Measurements from ENCODE around the gene MYO19. TPM values are rescaled to one million over a fixed set of nuclear protein-coding genes. Genes with fewer than 3 reads are reported as not detected.

The MYO19 gene
- total and polyA plus RNA-seq, 9 of the 15 experiments (the other 6 are each of a cell fraction or from before 2014, with no cell fraction given) = 21.6 to 176 (median 129) TPM

DNA sequence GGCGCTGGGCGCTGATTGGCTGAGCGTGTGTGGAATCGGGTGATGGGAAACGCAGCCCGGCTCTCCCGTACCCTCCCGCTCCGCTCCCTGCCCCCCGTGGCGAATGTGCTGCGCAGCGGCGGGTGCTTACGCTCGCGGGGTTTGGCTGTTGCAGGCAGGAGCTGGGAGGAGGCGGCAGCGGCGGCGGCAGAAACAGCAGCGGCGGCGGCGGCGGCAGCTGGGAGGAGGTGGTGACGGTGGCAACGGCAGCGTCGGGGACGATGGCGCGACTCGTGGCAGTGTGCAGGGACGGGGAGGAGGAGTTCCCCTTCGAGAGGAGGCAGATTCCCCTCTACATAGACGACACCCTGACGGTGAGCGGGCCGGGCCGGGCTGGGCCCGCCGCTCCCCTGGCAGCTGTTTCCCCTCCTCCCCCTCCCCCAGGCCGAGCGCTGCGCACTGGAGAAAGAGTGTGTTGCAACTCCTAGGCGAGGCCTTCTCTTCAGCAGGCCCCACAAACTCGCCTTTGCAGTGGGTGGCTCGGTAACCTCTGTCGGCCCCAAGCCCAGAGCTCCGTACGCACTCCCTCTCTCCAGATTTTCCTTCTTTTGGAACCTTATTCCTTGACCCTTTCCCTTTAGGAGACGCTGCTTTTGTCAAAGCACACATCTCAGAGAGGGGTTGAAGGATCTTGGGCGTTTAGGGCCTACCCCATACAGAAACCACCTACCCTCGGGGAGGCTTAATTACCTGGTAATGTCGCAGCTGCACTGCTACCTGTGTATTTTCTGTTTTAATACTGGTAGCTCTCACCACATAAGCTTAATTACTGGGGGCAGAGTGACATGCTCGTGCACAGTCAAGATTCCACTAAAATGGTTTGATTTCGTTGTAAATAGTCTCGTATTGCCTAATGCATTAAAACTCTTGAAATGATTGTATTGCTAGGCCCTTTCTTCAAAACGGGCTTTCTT lies 11.1 kb upstream of the MYO19 start (continued):
- TF ChIP-seq CAMTA2 (CRISPR knock-in tag; conservative IDR thresholded peaks at IDR 0.05) = 0 out of 2 replicates have a peak, but pooled peaks have one; percentile 68
- TF ChIP-seq, protein P1, sequence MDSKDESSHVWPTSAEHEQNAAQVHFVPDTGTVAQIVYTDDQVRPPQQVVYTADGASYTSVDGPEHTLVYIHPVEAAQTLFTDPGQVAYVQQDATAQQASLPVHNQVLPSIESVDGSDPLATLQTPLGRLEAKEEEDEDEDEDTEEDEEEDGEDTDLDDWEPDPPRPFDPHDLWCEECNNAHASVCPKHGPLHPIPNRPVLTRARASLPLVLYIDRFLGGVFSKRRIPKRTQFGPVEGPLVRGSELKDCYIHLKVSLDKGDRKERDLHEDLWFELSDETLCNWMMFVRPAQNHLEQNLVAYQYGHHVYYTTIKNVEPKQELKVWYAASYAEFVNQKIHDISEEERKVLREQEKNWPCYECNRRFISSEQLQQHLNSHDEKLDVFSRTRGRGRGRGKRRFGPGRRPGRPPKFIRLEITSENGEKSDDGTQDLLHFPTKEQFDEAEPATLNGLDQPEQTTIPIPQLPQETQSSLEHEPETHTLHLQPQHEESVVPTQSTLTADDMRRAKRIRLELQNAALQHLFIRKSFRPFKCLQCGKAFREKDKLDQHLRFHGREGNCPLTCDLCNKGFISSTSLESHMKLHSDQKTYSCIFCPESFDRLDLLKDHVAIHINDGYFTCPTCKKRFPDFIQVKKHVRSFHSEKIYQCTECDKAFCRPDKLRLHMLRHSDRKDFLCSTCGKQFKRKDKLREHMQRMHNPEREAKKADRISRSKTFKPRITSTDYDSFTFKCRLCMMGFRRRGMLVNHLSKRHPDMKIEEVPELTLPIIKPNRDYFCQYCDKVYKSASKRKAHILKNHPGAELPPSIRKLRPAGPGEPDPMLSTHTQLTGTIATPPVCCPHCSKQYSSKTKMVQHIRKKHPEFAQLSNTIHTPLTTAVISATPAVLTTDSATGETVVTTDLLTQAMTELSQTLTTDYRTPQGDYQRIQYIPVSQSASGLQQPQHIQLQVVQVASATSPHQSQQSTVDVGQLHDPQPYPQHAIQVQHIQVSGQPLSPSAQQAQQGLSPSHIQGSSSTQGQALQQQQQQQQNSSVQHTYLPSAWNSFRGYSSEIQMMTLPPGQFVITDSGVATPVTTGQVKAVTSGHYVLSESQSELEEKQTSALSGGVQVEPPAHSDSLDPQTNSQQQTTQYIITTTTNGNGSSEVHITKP (IDR thresholded peaks at IDR 0.05; ENCODE audit: partially characterized antibody) = no peak
- TF ChIP-seq, protein P2, sequence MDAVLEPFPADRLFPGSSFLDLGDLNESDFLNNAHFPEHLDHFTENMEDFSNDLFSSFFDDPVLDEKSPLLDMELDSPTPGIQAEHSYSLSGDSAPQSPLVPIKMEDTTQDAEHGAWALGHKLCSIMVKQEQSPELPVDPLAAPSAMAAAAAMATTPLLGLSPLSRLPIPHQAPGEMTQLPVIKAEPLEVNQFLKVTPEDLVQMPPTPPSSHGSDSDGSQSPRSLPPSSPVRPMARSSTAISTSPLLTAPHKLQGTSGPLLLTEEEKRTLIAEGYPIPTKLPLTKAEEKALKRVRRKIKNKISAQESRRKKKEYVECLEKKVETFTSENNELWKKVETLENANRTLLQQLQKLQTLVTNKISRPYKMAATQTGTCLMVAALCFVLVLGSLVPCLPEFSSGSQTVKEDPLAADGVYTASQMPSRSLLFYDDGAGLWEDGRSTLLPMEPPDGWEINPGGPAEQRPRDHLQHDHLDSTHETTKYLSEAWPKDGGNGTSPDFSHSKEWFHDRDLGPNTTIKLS (IDR thresholded peaks at IDR 0.05; ENCODE audit: borderline replicate concordance, low read depth) = peak; percentile 44; the same call in 1 of the 2 replicates
- TF ChIP-seq, protein P3, sequence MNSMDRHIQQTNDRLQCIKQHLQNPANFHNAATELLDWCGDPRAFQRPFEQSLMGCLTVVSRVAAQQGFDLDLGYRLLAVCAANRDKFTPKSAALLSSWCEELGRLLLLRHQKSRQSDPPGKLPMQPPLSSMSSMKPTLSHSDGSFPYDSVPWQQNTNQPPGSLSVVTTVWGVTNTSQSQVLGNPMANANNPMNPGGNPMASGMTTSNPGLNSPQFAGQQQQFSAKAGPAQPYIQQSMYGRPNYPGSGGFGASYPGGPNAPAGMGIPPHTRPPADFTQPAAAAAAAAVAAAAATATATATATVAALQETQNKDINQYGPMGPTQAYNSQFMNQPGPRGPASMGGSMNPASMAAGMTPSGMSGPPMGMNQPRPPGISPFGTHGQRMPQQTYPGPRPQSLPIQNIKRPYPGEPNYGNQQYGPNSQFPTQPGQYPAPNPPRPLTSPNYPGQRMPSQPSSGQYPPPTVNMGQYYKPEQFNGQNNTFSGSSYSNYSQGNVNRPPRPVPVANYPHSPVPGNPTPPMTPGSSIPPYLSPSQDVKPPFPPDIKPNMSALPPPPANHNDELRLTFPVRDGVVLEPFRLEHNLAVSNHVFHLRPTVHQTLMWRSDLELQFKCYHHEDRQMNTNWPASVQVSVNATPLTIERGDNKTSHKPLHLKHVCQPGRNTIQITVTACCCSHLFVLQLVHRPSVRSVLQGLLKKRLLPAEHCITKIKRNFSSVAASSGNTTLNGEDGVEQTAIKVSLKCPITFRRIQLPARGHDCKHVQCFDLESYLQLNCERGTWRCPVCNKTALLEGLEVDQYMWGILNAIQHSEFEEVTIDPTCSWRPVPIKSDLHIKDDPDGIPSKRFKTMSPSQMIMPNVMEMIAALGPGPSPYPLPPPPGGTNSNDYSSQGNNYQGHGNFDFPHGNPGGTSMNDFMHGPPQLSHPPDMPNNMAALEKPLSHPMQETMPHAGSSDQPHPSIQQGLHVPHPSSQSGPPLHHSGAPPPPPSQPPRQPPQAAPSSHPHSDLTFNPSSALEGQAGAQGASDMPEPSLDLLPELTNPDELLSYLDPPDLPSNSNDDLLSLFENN (IDR thresholded peaks at IDR 0.05; ENCODE audit: low read depth in 2 of 2, low read length in 2 of 2) = 0 out of 4 replicates have a peak, but pooled peaks of 1 of the 2 experiments have one; percentile 39
- TF ChIP-seq ZFP1 (CRISPR knock-in tag; IDR thresholded peaks at IDR 0.05) = no peak
- TF ChIP-seq NR2C2 (CRISPR knock-in tag; IDR thresholded peaks at IDR 0.05) = no peak
- TF ChIP-seq NR2C2 (tag; IDR thresholded peaks at IDR 0.05) = peak; percentile 55; the same call in 1 of the 2 replicates
- TF ChIP-seq CBX5 (IDR thresholded peaks at IDR 0.05; ENCODE audit: borderline replicate concordance, low read depth) = peak; percentile 76
- peak; percentile 28 for TF ChIP-seq POLR2B (IDR thresholded peaks at IDR 0.05; ENCODE audit: low read depth, partially characterized antibody)
- TF ChIP-seq CTBP1 (IDR thresholded peaks at IDR 0.05; ENCODE audit: borderline replicate concordance) = peak; percentile 83
- TF ChIP-seq ZEB2 (IDR thresholded peaks at IDR 0.05) = peak; percentile 100
- TF ChIP-seq ZNF184 (CRISPR knock-in tag; IDR thresholded peaks at IDR 0.05) = no peak
- TF ChIP-seq RUNX1 (IDR thresholded peaks at IDR 0.05; ENCODE audit: low read depth) = peak; percentile 18; the same call in 1 of the 2 replicates
- TF ChIP-seq SRSF9 (IDR thresholded peaks at IDR 0.05; ENCODE audit: borderline replicate concordance, low read depth, low read length) = no peak

Measured in K562 (cell line).